Activated CD4-positive, CD25-positive, alpha-beta regulatory T cell treated with anti-CD3 and anti-CD28 coated beads, Interleukin-2, amount 50 U/mL, for 24 hours (primary cell): ENCODE results near the gene SLC6A3.
"Not testable (repeated sequence)": the region's sequence is repeated elsewhere in the genome, so short reads cannot be mapped to it uniquely, and the experiment has no call there.

Experiments
- ATAC-seq, 2 donors: fragments of 150-1000 bp; cut with Tn5 transposase; one replicate each; pipeline ENCODE4 v1.10.0; 2021; ENCODE audit warnings: mild to moderate bottlenecking in 1 of 2, moderate library complexity in 1 of 2

SLC6A3 gene

GRCh38 chr5:1385395-1386273 is 59.6 kb downstream of the SLC6A3 start:
- ATAC-seq, result peak; percentile 93 to 96

GRCh38 chr5:1384521-1384920 is 60.7 kb downstream of the SLC6A3 start:
- ATAC-seq, result no peak

GRCh38 chr5:1383886-1384401 is 61.3 kb downstream of the SLC6A3 start:
- ATAC-seq, result no peak

- no peak for ATAC-seq
Observed at GRCh38 chr5:1383344-1383743, 61.9 kb downstream of the SLC6A3 start.

- ATAC-seq, result no peak
Observed at GRCh38 chr5:1382248-1382700, 63.0 kb downstream of the SLC6A3 start.

GRCh38 chr5:1381370-1382247 is 63.6 kb downstream of the SLC6A3 start:
- no peak for ATAC-seq

- no peak for ATAC-seq
Observed at GRCh38 chr5:1380910-1381309, 64.3 kb downstream of the SLC6A3 start.

- peak; percentile 89 to 94 for ATAC-seq
Observed at GRCh38 chr5:1380011-1380817, 65.0 kb downstream of the SLC6A3 start.

- ATAC-seq, result no peak
Observed at GRCh38 chr5:1378866-1379659, 66.2 kb downstream of the SLC6A3 start.

- ATAC-seq, result no peak
Observed at GRCh38 chr5:1378096-1378495, 67.1 kb downstream of the SLC6A3 start.

GRCh38 chr5:1376981-1377380 is 68.3 kb downstream of the SLC6A3 start:
- no peak for ATAC-seq

- ATAC-seq, result no peak
Observed at GRCh38 chr5:1375871-1376810, 69.1 kb downstream of the SLC6A3 start.

- no peak for ATAC-seq
Observed at GRCh38 chr5:1374679-1375055, 70.6 kb downstream of the SLC6A3 start.

GRCh38 chr5:1374030-1374678 is 71.1 kb downstream of the SLC6A3 start:
- ATAC-seq, result no peak

GRCh38 chr5:1371972-1372342 is 73.3 kb downstream of the SLC6A3 start:
- ATAC-seq, result not testable (repeated sequence)

- no peak for ATAC-seq
Observed at GRCh38 chr5:1371218-1371971, 73.8 kb downstream of the SLC6A3 start.

- ATAC-seq, result no peak
Observed at GRCh38 chr5:1370006-1370405, 75.2 kb downstream of the SLC6A3 start.

GRCh38 chr5:1368756-1369155 is 76.5 kb downstream of the SLC6A3 start:
- ATAC-seq, result no peak

GRCh38 chr5:1368236-1368635 is 77.0 kb downstream of the SLC6A3 start:
- ATAC-seq, result no peak
